Measurements from ENCODE around the gene FLOT2. TPM values are rescaled to one million over a fixed set of nuclear protein-coding genes. Genes with fewer than 3 reads are reported as not detected.
"Not testable (repeated sequence)": the region's sequence is repeated elsewhere in the genome, so short reads cannot be mapped to it uniquely, and the experiment has no call there.

FLOT2 gene
- total and polyA plus RNA-seq, 4 donors: 34.9 to 138 (median 84.5) TPM

DNA sequence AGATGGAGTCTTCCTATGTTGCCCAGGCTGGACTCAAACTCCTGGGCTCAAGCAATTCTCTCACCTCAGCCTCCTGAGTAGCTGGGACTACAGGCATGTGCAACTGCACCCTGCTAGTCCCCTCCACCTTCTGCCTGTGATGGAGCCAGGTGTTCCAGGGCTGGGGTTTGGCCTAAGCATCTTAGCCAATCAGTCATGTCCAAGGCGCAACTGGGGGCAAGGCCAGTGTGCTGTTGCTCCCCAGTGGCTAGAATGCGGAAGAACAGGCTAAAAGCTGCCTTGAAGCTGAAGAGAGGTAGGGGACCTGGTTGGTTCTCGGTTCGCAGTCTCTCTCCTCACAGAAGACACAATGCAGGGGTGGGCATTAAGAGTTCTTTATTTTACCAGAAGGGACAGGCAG is 18.6 kb downstream of the FLOT2 start:
- Histone ChIP-seq H3K36me3 (ENCODE audit: control insufficient read depth, insufficient read depth, low read length) (peaks cover 53% of the 10 kb centered on the region), H3K9me3 (ENCODE audit: control insufficient read depth, insufficient read depth, low read length) (no peaks in the 10 kb centered on the region), H3K4me1 (ENCODE audit: control insufficient read depth, insufficient read depth, low read length) (no peaks in the 10 kb centered on the region), H3K27me3 (ENCODE audit: control insufficient read depth, insufficient read depth, low read length) (no peaks in the 10 kb centered on the region), H3K4me3 (ENCODE audit: low read depth, low read length) (no peak overlapping the region), H3K27ac (ENCODE audit: low read depth, low read length) (no peak overlapping the region)
- peak in 2 of 6 donors; percentile 14 to 28 for DNase-seq (ENCODE audit: low read depth in 4 of 6, low spot score in 6 of 6)
- WGBS (ENCODE audit: insufficient coverage): 54% methylated on average over 2 of the region's 4 CpGs

- Histone ChIP-seq H3K36me3 (ENCODE audit: control insufficient read depth, insufficient read depth, low read length) (peaks cover 46% of the 10 kb centered on the region), H3K9me3 (ENCODE audit: control insufficient read depth, insufficient read depth, low read length) (no peaks in the 10 kb centered on the region), H3K4me1 (ENCODE audit: control insufficient read depth, insufficient read depth, low read length) (no peaks in the 10 kb centered on the region), H3K27ac (ENCODE audit: low read depth, low read length) (no peak overlapping the region), H3K4me3 (ENCODE audit: low read depth, low read length) (no peak overlapping the region), H3K27me3 (ENCODE audit: control insufficient read depth, insufficient read depth, low read length) (no peaks in the 10 kb centered on the region)
- no peak for DNase-seq (ENCODE audit: low read depth in 4 of 6, low spot score in 6 of 6)
- WGBS (ENCODE audit: insufficient coverage): no CpG with 5 or more reads among the region's 2 CpGs
These were observed 19.2 kb downstream of the FLOT2 start for GRCh38 chr17:28878158-28878910.

GRCh38 chr17:28877150-28877711 is 20.3 kb downstream of the FLOT2 start:
- not testable (repeated sequence) for H3K9me3 ChIP-seq (ENCODE audit: control insufficient read depth, insufficient read depth, low read length); H3K27ac ChIP-seq (ENCODE audit: low read depth, low read length); H3K4me3 ChIP-seq (ENCODE audit: low read depth, low read length); H3K4me1 ChIP-seq (ENCODE audit: control insufficient read depth, insufficient read depth, low read length); DNase-seq (ENCODE audit: low read depth in 4 of 6, low spot score in 6 of 6); H3K27me3 ChIP-seq (ENCODE audit: control insufficient read depth, insufficient read depth, low read length)
- peaks cover 35% of the 10 kb centered on the region for H3K36me3 ChIP-seq (ENCODE audit: control insufficient read depth, insufficient read depth, low read length)
- WGBS (ENCODE audit: insufficient coverage): 95% methylated on average over 6 of the region's 6 CpGs

DNA sequence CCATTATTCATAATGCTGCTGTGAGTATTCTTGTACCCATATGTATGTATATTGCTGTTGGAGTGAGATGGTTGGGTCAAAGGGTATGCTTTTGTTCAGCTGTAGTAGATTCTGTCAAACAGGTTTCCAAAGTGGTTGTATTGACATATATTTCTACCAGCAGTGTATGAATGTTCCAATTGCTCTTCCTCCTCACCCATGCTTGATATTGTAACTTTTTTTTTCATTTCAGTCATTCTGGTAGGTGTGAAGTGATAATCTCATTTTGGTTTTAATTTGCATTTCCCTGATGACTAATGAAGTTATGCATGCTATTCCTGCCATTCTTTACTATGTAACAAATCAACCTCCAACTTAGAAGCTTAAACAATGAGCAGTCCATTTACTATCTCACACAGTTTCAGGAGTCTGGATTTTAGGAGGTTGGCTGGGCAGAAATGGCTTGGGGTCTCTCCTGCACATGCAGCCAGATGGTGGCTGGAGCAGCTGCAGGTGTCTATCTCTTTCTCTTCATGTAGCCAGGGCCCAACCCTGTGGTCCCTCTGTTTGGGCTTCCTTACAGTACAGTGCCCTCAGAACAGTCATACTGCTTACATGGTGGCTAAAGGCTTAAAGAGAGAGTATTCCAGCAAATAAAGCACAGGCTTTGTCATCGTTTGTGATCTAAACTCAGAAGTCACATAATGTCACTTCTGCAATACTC is 21.5 kb downstream of the FLOT2 start:
- Histone ChIP-seq H3K36me3 (ENCODE audit: control insufficient read depth, insufficient read depth, low read length) (peaks cover 23% of the 10 kb centered on the region), H3K4me1 (ENCODE audit: control insufficient read depth, insufficient read depth, low read length) (no peaks in the 10 kb centered on the region), H3K4me3 (ENCODE audit: low read depth, low read length) (no peak overlapping the region), H3K27ac (ENCODE audit: low read depth, low read length) (no peak overlapping the region), H3K27me3 (ENCODE audit: control insufficient read depth, insufficient read depth, low read length) (no peaks in the 10 kb centered on the region), H3K9me3 (ENCODE audit: control insufficient read depth, insufficient read depth, low read length) (no peaks in the 10 kb centered on the region)
- WGBS (ENCODE audit: insufficient coverage): no CpG with 5 or more reads among the region's 1 CpG
- DNase-seq (ENCODE audit: low read depth in 4 of 6, low spot score in 6 of 6): no peak

- WGBS (ENCODE audit: insufficient coverage): no CpG with 5 or more reads among the region's 3 CpGs
- no peak for DNase-seq (ENCODE audit: low read depth in 4 of 6, low spot score in 6 of 6)
- Histone ChIP-seq H3K36me3 (ENCODE audit: control insufficient read depth, insufficient read depth, low read length) (peaks cover 10% of the 10 kb centered on the region), H3K4me3 (ENCODE audit: low read depth, low read length) (no peak overlapping the region), H3K4me1 (ENCODE audit: control insufficient read depth, insufficient read depth, low read length) (no peaks in the 10 kb centered on the region), H3K27me3 (ENCODE audit: control insufficient read depth, insufficient read depth, low read length) (no peaks in the 10 kb centered on the region), H3K27ac (ENCODE audit: low read depth, low read length) (no peak overlapping the region), H3K9me3 (ENCODE audit: control insufficient read depth, insufficient read depth, low read length) (no peaks in the 10 kb centered on the region)
These were observed 22.8 kb downstream of the FLOT2 start for GRCh38 chr17:28874750-28875149.

GRCh38 chr17:28873839-28874238 is 23.7 kb downstream of the FLOT2 start:
- Histone ChIP-seq H3K27me3 (ENCODE audit: control insufficient read depth, insufficient read depth, low read length) (no peaks in the 10 kb centered on the region), H3K9me3 (ENCODE audit: control insufficient read depth, insufficient read depth, low read length) (no peaks in the 10 kb centered on the region), H3K4me3 (ENCODE audit: low read depth, low read length) (no peak overlapping the region), H3K36me3 (ENCODE audit: control insufficient read depth, insufficient read depth, low read length) (peaks cover 1% of the 10 kb centered on the region), H3K4me1 (ENCODE audit: control insufficient read depth, insufficient read depth, low read length) (no peaks in the 10 kb centered on the region), H3K27ac (ENCODE audit: low read depth, low read length) (no peak overlapping the region)
- DNase-seq (ENCODE audit: low read depth in 4 of 6, low spot score in 6 of 6): no peak
- WGBS (ENCODE audit: insufficient coverage): 75% methylated on average over 2 of the region's 7 CpGs

DNA sequence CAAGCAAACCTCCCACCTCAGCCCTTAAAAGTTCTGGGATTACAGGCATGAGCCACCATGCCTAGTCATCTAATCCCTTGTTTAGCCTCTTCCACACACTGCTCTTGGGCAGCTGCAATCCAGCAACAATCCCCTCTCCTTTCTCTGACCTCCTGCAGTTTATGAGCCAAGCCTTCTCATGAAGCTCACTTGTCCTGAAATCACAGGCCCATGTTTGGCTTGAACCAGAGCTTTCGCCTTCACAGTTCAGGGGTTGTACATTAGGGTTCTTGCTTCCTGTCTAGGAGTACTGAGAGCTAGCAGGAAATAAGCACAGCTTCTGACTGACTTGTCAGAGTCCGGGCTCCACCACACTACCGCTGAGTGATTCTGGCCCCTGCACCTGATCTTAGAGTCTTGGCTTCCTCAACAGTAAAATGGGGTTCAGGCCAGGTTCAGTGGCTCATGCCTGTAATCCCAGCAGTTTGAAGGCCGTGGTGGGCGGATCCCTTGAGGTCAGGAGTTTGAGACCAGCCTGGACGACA is 26.4 kb downstream of the FLOT2 start:
- Histone ChIP-seq H3K4me3 (ENCODE audit: low read depth, low read length) (no peak overlapping the region), H3K9me3 (ENCODE audit: control insufficient read depth, insufficient read depth, low read length) (no peaks in the 10 kb centered on the region), H3K27ac (ENCODE audit: low read depth, low read length) (no peak overlapping the region), H3K4me1 (ENCODE audit: control insufficient read depth, insufficient read depth, low read length) (no peaks in the 10 kb centered on the region), H3K36me3 (ENCODE audit: control insufficient read depth, insufficient read depth, low read length) (no peaks in the 10 kb centered on the region), H3K27me3 (ENCODE audit: control insufficient read depth, insufficient read depth, low read length) (no peaks in the 10 kb centered on the region)
- 81% methylated on average over 6 of the region's 6 CpGs for WGBS (ENCODE audit: insufficient coverage)
- no peak for DNase-seq (ENCODE audit: low read depth in 4 of 6, low spot score in 6 of 6)

GRCh38 chr17:28867276-28867675 is 30.3 kb downstream of the FLOT2 start:
- DNase-seq (ENCODE audit: low read depth in 4 of 6, low spot score in 6 of 6): no peak
- Histone ChIP-seq H3K4me1 (ENCODE audit: control insufficient read depth, insufficient read depth, low read length) (no peaks in the 10 kb centered on the region), H3K9me3 (ENCODE audit: control insufficient read depth, insufficient read depth, low read length) (no peaks in the 10 kb centered on the region), H3K27ac (ENCODE audit: low read depth, low read length) (no peak overlapping the region), H3K4me3 (ENCODE audit: low read depth, low read length) (no peak overlapping the region), H3K27me3 (ENCODE audit: control insufficient read depth, insufficient read depth, low read length) (no peaks in the 10 kb centered on the region), H3K36me3 (ENCODE audit: control insufficient read depth, insufficient read depth, low read length) (peaks cover 3% of the 10 kb centered on the region)
- 70% methylated on average over 2 of the region's 7 CpGs for WGBS (ENCODE audit: insufficient coverage)

- H3K4me1 ChIP-seq (ENCODE audit: control insufficient read depth, insufficient read depth, low read length): no peaks in the 10 kb centered on the region
- no peak overlapping the region for H3K4me3 ChIP-seq (ENCODE audit: low read depth, low read length)
- no peaks in the 10 kb centered on the region for H3K27me3 ChIP-seq (ENCODE audit: control insufficient read depth, insufficient read depth, low read length)
- H3K9me3 ChIP-seq (ENCODE audit: control insufficient read depth, insufficient read depth, low read length): no peaks in the 10 kb centered on the region
- 90% methylated on average over 10 of the region's 13 CpGs for whole genome bisulfite sequencing (ENCODE audit: insufficient coverage)
- no peak overlapping the region for H3K27ac ChIP-seq (ENCODE audit: low read depth, low read length)
- peaks cover 11% of the 10 kb centered on the region for H3K36me3 ChIP-seq (ENCODE audit: control insufficient read depth, insufficient read depth, low read length)
- DNase-seq (ENCODE audit: low read depth in 4 of 6, low spot score in 6 of 6): no peak
These were observed 31.4 kb downstream of the FLOT2 start for GRCh38 chr17:28865946-28866752.
